ENCODE measurements around the gene CEP41.

DNA sequence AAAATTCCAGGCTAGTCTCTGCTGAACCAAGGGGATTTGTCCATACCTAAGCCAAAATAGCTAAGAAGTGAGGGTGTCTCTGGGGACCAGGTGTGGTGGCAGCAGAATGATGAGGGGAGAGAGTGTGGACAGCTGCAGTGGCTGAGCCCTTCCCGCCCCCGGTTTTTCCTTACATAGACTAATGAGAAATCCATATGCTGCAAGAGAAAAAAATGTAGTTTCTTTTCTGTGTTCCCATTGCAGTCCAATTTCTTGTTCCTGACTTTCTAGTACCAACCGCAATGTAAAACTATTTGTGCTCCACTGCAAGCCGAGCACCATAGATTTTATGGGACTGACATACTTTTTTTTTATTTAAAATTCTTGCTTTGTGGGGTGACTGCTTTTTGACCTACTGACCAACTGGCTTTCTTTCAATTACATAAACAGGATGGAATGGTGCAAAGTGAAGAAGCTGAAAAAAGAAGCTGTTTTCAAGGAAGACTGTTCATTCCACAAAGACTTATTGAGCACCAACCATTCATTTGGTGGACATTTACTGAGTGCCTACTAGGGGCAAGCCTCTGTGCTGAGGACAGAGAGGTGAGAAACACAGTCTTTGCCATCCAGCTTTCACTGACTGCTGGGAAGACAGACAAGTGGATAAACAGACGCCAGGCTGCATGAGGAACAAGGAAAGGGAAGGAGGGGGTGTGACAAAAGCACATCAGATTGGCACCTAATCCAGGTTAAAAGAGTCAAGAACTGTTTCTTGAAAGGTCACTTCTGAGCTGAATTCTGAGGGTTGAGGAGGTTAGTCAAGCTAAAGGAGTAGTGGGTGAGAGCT, 9.8 kb downstream of the CEP41 start:
- no peak for TF ChIP-seq CTCF (IDR thresholded peaks at IDR 0.05)
- no peak for TF ChIP-seq POLR2A (IDR thresholded peaks at IDR 0.05)
